Caco-2 (cell line): Measurements from ENCODE around the gene TMEM98. TPM values are rescaled to one million over a fixed set of nuclear protein-coding genes. Genes with fewer than 3 reads are reported as not detected.

Experiments
- BruUV-seq: library from RNA; stranded (reverse); fragments of 400-500 nt; replicated peaks from 2 replicates; lab custom pipeline; 2021; lab: Mats Ljungman, UMichigan
- CTCF ChIA-PET: fragments of 300-600 bp; sonication (Branson Sonifier 250); formaldehyde crosslinking; loops from one replicate; lab custom pipeline; 2022; ENCODE audit warnings: antibody characterized with exemption; lab: Charles Lee
- POLR2A ChIA-PET: fragments of 300-600 bp; sonication (Branson Sonifier 250); formaldehyde crosslinking; loops from one replicate; lab custom pipeline; 2022; ENCODE audit warnings: antibody characterized with exemption; lab: Charles Lee
- DNase-seq, 2 experiments: peaks; one replicate each; pipeline versions ENCODE4 v3.0.0 to v3.0.0-alpha.2; 2020 to 2022
- H3K27me3 ChIP-seq: replicated peaks from 2 replicates; pipeline ENCODE4 v1.6.0; 2011; ENCODE audit warnings: low read length; ENCODE audit not compliant: control insufficient read depth, insufficient read depth
- H3K36me3 ChIP-seq: 2 replicates; pipeline ENCODE4 v1.5.1; 2011; ENCODE audit warnings: low read length; ENCODE audit not compliant: control insufficient read depth, insufficient read depth
- H3K4me1 ChIP-seq: fragments of 250-450 bp; sonication (Bioruptor Pico); 2 replicates; pipeline ENCODE4 v1.5.1; 2020; ENCODE audit warnings: mild to moderate bottlenecking
- H3K4me3 ChIP-seq: 2 replicates; pipeline ENCODE4 v1.5.1; 2011; ENCODE audit warnings: low read depth, mild to moderate bottlenecking, control low read depth, low read length
- H3K9me3 ChIP-seq: fragments of 250-450 bp; sonication (Bioruptor Pico); 2 replicates; pipeline ENCODE4 v1.5.1; 2020; ENCODE audit warnings: mild to moderate bottlenecking, moderate library complexity
- H3K27ac Mint-ChIP-seq: one replicate; pipeline ENCODE4 v1.8.0; 2022; ENCODE audit warnings: mixed read lengths; ENCODE audit not compliant: unreplicated experiment
- H3K27me3 Mint-ChIP-seq: one replicate; pipeline ENCODE4 v1.8.0; 2022; ENCODE audit warnings: mixed read lengths; ENCODE audit not compliant: insufficient read depth, unreplicated experiment
- H3K36me3 Mint-ChIP-seq: one replicate; pipeline ENCODE4 v1.8.0; 2022; ENCODE audit warnings: mild to moderate bottlenecking, mixed read lengths; ENCODE audit not compliant: insufficient read depth, unreplicated experiment
- H3K4me1 Mint-ChIP-seq: one replicate; pipeline ENCODE4 v1.8.0; 2022; ENCODE audit warnings: low read depth, mixed read lengths; ENCODE audit not compliant: unreplicated experiment
- H3K4me3 Mint-ChIP-seq: one replicate; pipeline ENCODE4 v1.8.0; 2022; ENCODE audit warnings: mild to moderate bottlenecking, moderate library complexity, mixed read lengths; ENCODE audit not compliant: unreplicated experiment
- H3K9me3 Mint-ChIP-seq: one replicate; pipeline ENCODE4 v1.8.0; 2022; ENCODE audit warnings: mixed read lengths; ENCODE audit not compliant: unreplicated experiment
- intact Hi-C: fragments of 100-400 bp; cut with micrococcal nuclease; formaldehyde crosslinking; loops from one replicate; pipeline ENCODE4 v1.10.0; 2022; ENCODE audit not compliant: unreplicated experiment
- total RNA-seq: library from RNA; stranded (reverse); gene quantifications from 2 replicates; pipeline ENCODE4 v1.2.3, GENCODE V29; 2022
- TF ChIP-seq, protein P1 (sequence below), 2 experiments: fragments of 200-600 bp in 1 of 2; IDR thresholded peaks; 1 replicate in 1 of 2; 2 replicates in 1 of 2; pipeline versions ENCODE4 v1.5.1 to v1.8.0; 2011 to 2022; ENCODE audit warnings: antibody characterized with exemption in 1 of 2, control low read depth in 1 of 2, inconsistent platforms in 1 of 2, low read depth in 1 of 2, low read length in 1 of 2, mild to moderate bottlenecking in 1 of 2, moderate library complexity in 1 of 2; ENCODE audit not compliant: insufficient read depth in 1 of 2, severe bottlenecking in 1 of 2, unreplicated experiment in 1 of 2

The TMEM98 gene
- total RNA-seq, 1 experiment from 2014 or later = 229 TPM

DNA sequence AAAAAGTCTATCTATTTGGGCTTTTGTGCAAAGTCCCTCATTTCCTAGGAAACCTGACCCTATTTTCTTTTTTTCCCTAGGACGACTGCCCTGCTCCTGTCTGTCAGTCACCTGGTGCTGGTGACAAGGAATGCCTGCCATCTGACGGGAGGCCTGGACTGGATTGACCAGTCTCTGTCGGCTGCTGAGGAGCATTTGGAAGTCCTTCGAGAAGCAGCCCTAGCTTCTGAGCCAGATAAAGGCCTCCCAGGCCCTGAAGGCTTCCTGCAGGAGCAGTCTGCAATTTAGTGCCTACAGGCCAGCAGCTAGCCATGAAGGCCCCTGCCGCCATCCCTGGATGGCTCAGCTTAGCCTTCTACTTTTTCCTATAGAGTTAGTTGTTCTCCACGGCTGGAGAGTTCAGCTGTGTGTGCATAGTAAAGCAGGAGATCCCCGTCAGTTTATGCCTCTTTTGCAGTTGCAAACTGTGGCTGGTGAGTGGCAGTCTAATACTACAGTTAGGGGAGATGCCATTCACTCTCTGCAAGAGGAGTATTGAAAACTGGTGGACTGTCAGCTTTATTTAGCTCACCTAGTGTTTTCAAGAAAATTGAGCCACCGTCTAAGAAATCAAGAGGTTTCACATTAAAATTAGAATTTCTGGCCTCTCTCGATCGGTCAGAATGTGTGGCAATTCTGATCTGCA, 12.9 kb downstream of the TMEM98 start:
- no peak overlapping the region for H3K4me3 ChIP-seq
- Mint-ChIP-seq H3K4me3 (no peak overlapping the region), H3K4me1 (peaks cover 28% of the 10 kb centered on the region), H3K9me3 (no peaks in the 10 kb centered on the region), H3K36me3 (peaks cover 83% of the 10 kb centered on the region), H3K27ac (no peak overlapping the region), H3K27me3 (no peaks in the 10 kb centered on the region)
- BruUV-seq = TSS peak; percentile 58
- H3K4me1 ChIP-seq = peaks cover 41% of the 10 kb centered on the region
- intact Hi-C loops = no loop called here
- POLR2A ChIA-PET = interaction anchor here (0.5 kb wide), 1 partner anchor 13 kb away, joined by 11 read pairs; the partner anchor contains the start of gene TMEM98
- CTCF ChIA-PET = interaction anchor here (0.9 to 4.6 kb wide), 5 partner anchors 21 to 158 kb away, joined by 4 to 40 read pairs (median 7); partner anchors contain the start of gene MYO1D
- DNase-seq = peak in 1 of 2 experiments; percentile 59
- H3K36me3 ChIP-seq = peaks cover 15% of the 10 kb centered on the region
- TF ChIP-seq, protein P1, sequence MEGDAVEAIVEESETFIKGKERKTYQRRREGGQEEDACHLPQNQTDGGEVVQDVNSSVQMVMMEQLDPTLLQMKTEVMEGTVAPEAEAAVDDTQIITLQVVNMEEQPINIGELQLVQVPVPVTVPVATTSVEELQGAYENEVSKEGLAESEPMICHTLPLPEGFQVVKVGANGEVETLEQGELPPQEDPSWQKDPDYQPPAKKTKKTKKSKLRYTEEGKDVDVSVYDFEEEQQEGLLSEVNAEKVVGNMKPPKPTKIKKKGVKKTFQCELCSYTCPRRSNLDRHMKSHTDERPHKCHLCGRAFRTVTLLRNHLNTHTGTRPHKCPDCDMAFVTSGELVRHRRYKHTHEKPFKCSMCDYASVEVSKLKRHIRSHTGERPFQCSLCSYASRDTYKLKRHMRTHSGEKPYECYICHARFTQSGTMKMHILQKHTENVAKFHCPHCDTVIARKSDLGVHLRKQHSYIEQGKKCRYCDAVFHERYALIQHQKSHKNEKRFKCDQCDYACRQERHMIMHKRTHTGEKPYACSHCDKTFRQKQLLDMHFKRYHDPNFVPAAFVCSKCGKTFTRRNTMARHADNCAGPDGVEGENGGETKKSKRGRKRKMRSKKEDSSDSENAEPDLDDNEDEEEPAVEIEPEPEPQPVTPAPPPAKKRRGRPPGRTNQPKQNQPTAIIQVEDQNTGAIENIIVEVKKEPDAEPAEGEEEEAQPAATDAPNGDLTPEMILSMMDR (IDR thresholded peaks at IDR 0.05; ENCODE audit: insufficient read depth in 1 of 2, low read depth in 1 of 2, low read length in 1 of 2, severe bottlenecking in 1 of 2, unreplicated experiment in 1 of 2) = no peak
- no peaks in the 10 kb centered on the region for H3K27me3 ChIP-seq
- H3K9me3 ChIP-seq = no peaks in the 10 kb centered on the region

- TF ChIP-seq, protein P1 (IDR thresholded peaks at IDR 0.05; ENCODE audit: insufficient read depth in 1 of 2, low read depth in 1 of 2, low read length in 1 of 2, severe bottlenecking in 1 of 2, unreplicated experiment in 1 of 2) = peak; percentile 6 to 64
- Mint-ChIP-seq H3K9me3 (no peaks in the 10 kb centered on the region), H3K27me3 (no peaks in the 10 kb centered on the region), H3K4me1 (peaks cover 30% of the 10 kb centered on the region), H3K4me3 (no peak overlapping the region), H3K27ac (no peak overlapping the region), H3K36me3 (peaks cover 82% of the 10 kb centered on the region)
- intact Hi-C loops = loop anchor here (2.0 kb wide), 1 partner anchor 13 kb away; the partner anchor contains the start of gene TMEM98
- Histone ChIP-seq H3K27me3 (no peaks in the 10 kb centered on the region), H3K36me3 (peaks cover 13% of the 10 kb centered on the region), H3K4me1 (peaks cover 47% of the 10 kb centered on the region), H3K4me3 (no peak overlapping the region), H3K9me3 (no peaks in the 10 kb centered on the region)
- no peak for DNase-seq
- BruUV-seq = no TSS peak
- ChIA-PET POLR2A (no interaction called here), CTCF (interaction anchor here (0.9 to 4.6 kb wide), 5 partner anchors 21 to 158 kb away, joined by 4 to 40 read pairs (median 7); partner anchors contain the start of gene MYO1D)
Measured at GRCh38 chr17:32941419-32942032, 13.6 kb downstream of the TMEM98 start.

- POLR2A ChIA-PET = interaction anchor here (2.0 kb wide), 1 partner anchor 19 kb away, joined by 10 read pairs; no protein-coding TSS in a partner anchor
- H3K27ac Mint-ChIP-seq = peak overlapping the region; percentile 94
- TSS peak; percentile 79 for BruUV-seq
Measured at GRCh38 chr17:32943206-32943605, 15.3 kb downstream of the TMEM98 start.

More at GRCh38 chr17:32943206-32943605, 15.3 kb downstream of the TMEM98 start:
- CTCF ChIA-PET = interaction anchor here (0.5 to 4.6 kb wide), 7 partner anchors 11 to 231 kb away, joined by 3 to 40 read pairs (median 5); partner anchors contain the start of gene MYO1D
- H3K9me3 ChIP-seq = no peaks in the 10 kb centered on the region
- Mint-ChIP-seq H3K27me3 (no peaks in the 10 kb centered on the region), H3K4me1 (peaks cover 40% of the 10 kb centered on the region), H3K9me3 (no peaks in the 10 kb centered on the region), H3K36me3 (peaks cover 70% of the 10 kb centered on the region), H3K4me3 (no peak overlapping the region)
- H3K4me1 ChIP-seq = peaks cover 45% of the 10 kb centered on the region
- H3K27me3 ChIP-seq = no peaks in the 10 kb centered on the region
- H3K4me3 ChIP-seq = no peak overlapping the region
- TF ChIP-seq, protein P1 (IDR thresholded peaks at IDR 0.05; ENCODE audit: insufficient read depth in 1 of 2, low read depth in 1 of 2, low read length in 1 of 2, severe bottlenecking in 1 of 2, unreplicated experiment in 1 of 2) = no peak
- no peak for DNase-seq
- intact Hi-C loops = loop anchor here (1.0 to 2.0 kb wide), 2 partner anchors 14 to 107 kb away; partner anchors contain the start of gene TMEM98
- peaks cover 7% of the 10 kb centered on the region; the same call in 1 of the 2 replicates for H3K36me3 ChIP-seq
